Breast epithelium (tissue), 3 donors: ENCODE measurements around the gene DCDC2B.

Experiments
- POLR2A ChIP-seq: fragments of 450-650 bp; IDR thresholded peaks from one replicate; pipeline ENCODE4 v1.6.1; 2016; ENCODE audit warnings: antibody characterized with exemption, mild to moderate bottlenecking, moderate library complexity
- TF ChIP-seq, protein P1 (sequence below), 3 donors: fragments of 450-650 bp; IDR thresholded peaks; one replicate each; pipeline ENCODE4 v1.5.1; 2016 to 2017; ENCODE audit warnings: antibody characterized with exemption in 3 of 3, mild to moderate bottlenecking in 3 of 3, moderate library complexity in 3 of 3

DNA sequence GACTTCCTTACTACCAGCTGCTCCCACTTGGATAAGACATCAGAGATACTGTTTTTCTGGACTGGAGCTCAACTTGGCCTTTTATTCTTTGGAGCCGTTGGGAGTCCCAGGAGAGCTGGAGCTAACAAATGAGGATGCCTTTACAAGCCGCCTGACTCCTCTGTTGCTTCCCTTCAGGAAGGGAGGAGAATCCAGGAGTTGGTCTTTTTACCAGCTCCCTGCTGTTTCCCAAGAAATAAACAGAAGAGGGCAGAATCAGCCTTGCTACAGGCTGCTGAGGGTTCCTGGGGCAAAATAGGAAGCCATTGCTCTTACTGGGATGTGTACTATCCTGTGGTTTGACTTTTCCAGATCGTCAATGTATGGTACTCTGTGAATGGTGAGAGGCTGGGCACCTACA lies 14.8 kb downstream of the DCDC2B start:
- no peak for TF ChIP-seq POLR2A
- TF ChIP-seq, protein P1, sequence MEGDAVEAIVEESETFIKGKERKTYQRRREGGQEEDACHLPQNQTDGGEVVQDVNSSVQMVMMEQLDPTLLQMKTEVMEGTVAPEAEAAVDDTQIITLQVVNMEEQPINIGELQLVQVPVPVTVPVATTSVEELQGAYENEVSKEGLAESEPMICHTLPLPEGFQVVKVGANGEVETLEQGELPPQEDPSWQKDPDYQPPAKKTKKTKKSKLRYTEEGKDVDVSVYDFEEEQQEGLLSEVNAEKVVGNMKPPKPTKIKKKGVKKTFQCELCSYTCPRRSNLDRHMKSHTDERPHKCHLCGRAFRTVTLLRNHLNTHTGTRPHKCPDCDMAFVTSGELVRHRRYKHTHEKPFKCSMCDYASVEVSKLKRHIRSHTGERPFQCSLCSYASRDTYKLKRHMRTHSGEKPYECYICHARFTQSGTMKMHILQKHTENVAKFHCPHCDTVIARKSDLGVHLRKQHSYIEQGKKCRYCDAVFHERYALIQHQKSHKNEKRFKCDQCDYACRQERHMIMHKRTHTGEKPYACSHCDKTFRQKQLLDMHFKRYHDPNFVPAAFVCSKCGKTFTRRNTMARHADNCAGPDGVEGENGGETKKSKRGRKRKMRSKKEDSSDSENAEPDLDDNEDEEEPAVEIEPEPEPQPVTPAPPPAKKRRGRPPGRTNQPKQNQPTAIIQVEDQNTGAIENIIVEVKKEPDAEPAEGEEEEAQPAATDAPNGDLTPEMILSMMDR (IDR thresholded peaks at IDR 0.05): no peak
